Left renal pelvis (tissue), 4 donors: ENCODE data around the gene CD79A. TPM values are rescaled to one million over a fixed set of nuclear protein-coding genes. Genes with fewer than 3 reads are reported as not detected.
A peak's percentile ranks its signal among the peaks of the same experiment; 100 is the strongest.

Source experiments
- DNase-seq, 4 donors: peaks; one replicate each; pipeline ENCODE4 v3.0.0-alpha.2; 2013; ENCODE audit warnings: low read depth in 4 of 4, low spot score in 3 of 4
- polyA plus RNA-seq, 4 donors: library from polyadenylated mRNA; unstranded; fragments of 120-200 nt; gene quantifications; one replicate each; pipeline ENCODE4 v1.2.1, GENCODE V29; 2013; ENCODE audit not compliant: insufficient read length in 4 of 4

CD79A gene
- polyA plus RNA-seq: 1 to 10 TPM in 2 of 4 donors, under 1 TPM in 2; 0.62 to 2.3 (median 0.94) TPM

- DNase-seq: no peak
Measured at GRCh38 chr19:41876847-41877832, at the start of gene CD79A. Gene CD79A (plus strand): TSS chr19:41877279. CDS start chr19:41877305, 26 bp downstream.

DNA sequence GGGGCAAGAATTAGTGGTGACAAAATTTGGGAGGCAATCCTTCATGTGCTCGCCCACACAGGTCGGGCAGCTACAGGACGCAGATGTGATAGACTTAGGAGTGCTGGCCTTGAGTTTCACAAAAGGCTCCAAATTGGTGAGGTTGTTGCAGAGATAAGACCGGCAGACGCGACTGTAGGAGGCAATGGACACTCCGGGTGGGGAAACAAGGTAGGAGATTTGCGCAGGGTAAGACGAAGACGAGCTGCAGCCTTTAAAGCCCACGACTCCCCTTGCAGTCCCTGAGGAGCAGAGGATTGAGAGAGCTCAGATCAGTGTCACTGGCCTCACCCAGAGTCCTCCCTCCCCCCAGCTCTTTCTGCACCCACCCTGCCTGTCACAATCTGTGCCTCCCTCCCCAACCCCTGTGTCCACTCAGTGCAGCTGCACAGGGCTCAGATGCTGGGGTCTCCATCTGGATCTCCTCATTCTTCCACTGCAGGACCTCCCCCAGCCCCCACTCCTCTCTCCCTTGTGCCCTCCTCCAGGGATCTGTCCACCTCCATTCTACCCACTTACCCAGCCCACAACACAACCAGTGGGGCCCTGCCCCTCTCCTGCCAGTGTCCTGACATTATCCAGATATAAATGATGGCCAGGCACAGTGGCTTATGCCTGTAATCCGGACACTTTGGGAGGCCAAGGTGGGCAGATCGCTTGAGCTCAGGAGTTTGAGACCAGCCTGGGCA, 38.9 kb upstream of the CD79A start:
- DNase-seq: no peak

- DNase-seq: no peak
Measured at GRCh38 chr19:41839211-41839610, 37.9 kb upstream of the CD79A start.

DNA sequence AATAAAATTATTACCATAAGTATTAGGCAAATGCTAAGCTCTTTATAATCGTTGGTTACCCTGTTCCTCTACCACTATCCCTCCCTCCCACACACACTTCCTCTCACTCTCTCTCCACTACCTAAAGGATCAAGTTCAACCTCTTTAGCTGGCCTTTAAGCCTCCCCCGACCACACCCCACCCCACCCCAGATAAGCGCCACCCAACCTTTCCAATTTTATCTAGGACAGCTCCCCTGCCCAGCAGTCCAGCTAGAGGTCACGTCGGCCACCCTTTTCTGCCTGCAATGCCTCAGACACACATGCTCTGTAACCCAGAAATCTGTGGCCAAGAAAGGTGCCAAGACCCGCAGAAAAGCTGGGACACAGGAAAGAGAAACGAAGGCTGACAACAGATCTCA, 33.7 kb upstream of the CD79A start:
- DNase-seq: no peak

DNA sequence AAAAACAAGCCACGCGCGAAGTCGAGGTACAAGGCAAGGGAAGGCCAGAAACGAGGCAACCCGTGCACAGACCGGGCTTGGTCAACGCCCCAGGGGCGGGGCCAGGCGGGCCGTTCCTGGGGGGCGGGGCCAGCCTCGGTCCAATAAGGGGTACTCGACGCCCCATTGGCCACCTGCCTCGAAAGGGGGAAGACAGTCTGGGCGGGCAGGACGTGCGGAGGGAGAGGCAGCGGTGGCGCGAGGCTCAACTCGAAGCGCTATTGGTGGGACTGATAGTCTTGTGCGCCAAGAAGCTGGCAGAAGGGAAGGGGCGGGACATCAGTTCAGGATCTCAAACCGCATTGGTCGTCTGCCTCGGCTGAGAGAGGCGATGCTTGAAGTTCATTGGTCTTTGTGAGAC, 32.5 kb upstream of the CD79A start, which contains the start of gene LYPD4:
Gene LYPD4, minus strand, starts transcription at position 83 of the 400 bp plus-strand sequence. CDS start 5,398 bp downstream, outside the sequence.
- no peak for DNase-seq

DNA sequence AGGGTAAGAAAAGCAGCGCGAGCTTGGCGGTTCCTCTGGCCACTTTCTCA, 32.3 kb upstream of the CD79A start, which contains the start of gene DMRTC2:
Gene DMRTC2, plus strand, starts transcription at position 42 of the 50 bp plus-strand sequence. CDS start 2,387 bp downstream, outside the sequence.
- no peak for DNase-seq

GRCh38 chr19:41845051-41845590, 32.0 kb upstream of the CD79A start:
- no peak for DNase-seq

GRCh38 chr19:41847351-41848105, 29.6 kb upstream of the CD79A start:
- no peak for DNase-seq

- DNase-seq: no peak
Measured at GRCh38 chr19:41848666-41849065, 28.4 kb upstream of the CD79A start.

DNA sequence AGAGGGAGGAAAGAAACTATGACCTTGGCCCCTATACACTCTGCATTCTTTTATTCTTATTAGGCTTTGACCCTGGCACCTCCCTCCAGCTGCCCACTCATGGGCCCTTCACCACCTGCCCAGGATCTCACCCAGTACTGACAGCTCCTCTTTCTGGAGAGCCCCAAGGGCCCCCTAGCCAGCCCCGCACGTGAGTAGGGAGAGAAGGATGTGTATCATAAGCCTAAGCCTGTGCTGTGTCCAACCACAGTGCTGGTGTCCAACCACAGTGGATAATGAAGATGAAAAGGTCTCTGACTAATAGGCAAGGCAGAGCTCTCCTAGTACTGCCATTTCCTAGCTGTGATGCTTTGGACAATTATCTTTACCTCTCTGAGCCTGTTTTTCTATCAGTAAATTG, 28.0 kb upstream of the CD79A start:
- DNase-seq: no peak

DNA sequence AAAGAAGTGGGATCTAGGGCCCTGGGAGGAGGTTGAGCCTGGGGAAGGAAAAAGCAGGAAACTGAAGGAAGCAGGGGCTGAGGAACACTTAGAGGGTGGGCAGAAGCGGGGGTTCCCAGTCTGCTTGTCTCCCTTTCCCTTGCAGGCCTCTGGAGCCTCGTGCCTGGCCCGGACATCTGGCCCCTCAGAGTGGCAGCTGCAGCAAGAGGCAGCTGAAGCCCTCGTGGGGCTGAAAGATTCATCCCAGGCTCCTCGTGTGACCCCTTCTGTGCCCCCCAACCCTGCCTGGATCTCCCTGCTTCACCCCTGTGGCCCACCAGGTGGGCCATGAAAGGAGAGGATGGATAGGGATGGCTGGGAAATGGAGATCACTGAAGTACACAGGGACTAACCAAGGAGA, 26.7 kb upstream of the CD79A start:
- DNase-seq: no peak

DNA sequence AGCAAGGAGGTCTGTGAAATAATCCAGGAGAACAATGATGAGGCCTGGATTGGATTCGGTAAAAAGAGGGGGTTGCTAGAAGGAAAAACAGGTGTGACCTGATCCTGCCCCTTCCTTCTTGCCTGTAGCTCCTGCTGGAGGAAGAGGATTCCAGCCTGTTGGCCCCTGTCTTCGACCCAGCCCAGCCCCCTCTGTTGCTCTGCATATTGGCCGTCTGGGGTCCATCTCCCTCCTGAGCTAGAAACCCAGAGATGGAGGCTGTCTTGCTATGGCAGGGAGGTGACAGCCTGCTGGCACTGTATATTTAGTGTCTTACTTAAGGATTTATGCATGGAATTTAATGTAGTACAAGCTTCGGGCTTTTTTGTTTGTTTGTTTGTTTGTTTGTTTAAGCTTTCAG, 25.6 kb upstream of the CD79A start:
- no peak for DNase-seq

DNA sequence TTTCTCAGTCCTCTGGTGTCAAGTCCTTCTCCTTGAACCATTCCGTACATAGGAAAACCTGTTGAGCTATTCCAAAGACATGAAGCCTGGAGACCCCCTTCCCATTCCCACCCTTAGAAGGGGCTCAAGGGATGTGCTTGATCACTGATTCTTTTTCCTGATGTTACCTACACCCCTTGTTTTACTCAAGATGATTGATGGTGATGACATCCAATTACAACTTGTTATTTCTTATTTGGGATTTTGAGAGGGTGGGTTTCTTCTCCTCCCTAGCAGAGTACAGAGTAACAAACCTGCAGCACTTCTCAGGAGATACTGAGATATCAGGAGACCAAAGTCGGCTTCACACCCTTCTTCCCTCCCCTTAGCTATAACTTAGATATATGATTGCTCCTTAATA, 23.7 kb upstream of the CD79A start:
- no peak for DNase-seq

DNA sequence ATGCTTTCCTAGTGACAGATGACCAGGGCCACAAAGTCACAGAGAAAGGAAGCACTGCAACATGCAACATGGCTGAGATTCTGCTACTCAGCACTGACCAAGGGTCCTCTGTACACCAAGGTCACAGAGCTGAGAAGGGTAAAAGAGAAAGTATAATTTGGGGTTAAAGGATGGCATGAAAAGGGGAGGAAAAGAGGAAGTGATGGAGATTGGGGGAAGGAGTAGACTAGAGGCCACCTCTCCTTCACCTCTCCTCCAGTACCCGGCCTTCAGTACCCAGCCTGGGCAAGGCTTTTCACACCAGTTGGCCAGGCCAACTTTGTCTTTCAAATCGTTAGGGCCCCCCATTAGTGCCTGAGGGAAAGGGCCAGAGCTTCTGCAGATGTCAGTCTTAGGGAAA, 23.3 kb upstream of the CD79A start:
- no peak for DNase-seq

- DNase-seq: no peak
Measured at GRCh38 chr19:41859213-41859617, 17.9 kb upstream of the CD79A start.

DNA sequence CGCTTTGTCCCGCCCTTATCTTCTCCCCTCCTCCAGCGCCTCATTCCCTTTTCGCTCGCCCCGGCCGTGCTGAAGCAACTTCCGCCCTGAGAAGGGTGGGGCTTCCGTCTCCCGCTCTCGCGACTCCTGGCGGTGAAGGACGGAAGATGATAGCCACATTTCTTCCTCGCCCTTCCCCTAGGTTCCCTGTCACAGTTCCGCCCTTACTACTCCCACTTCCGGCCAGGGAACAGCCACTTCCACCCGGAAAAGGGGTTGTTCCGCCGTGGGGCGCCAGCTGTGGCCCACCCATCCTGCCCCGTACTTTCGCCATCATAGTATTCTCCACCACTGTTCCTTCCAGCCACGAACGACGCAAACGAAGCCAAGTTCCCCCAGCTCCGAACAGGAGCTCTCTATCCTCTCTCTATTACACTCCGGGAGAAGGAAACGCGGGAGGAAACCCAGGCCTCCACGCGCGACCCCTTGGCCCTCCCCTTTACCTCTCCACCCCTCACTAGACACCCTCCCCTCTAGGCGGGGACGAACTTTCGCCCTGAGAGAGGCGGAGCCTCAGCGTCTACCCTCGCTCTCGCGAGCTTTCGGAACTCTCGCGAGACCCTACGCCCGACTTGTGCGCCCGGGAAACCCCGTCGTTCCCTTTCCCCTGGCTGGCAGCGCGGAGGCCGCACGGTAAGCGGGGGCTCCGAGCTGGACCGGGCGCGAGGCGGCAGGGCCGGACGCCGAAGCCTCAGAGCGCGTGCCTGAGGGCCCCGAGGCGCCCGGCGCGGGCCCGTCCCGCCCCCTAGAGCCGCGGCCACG, 17.3 kb upstream of the CD79A start, which contains the start of gene RPS19:
Gene RPS19, plus strand, starts transcription at position 638 of the 801 bp plus-strand sequence. CDS start 520 bp downstream, outside the sequence.
- peak; percentile 99 for DNase-seq

DNA sequence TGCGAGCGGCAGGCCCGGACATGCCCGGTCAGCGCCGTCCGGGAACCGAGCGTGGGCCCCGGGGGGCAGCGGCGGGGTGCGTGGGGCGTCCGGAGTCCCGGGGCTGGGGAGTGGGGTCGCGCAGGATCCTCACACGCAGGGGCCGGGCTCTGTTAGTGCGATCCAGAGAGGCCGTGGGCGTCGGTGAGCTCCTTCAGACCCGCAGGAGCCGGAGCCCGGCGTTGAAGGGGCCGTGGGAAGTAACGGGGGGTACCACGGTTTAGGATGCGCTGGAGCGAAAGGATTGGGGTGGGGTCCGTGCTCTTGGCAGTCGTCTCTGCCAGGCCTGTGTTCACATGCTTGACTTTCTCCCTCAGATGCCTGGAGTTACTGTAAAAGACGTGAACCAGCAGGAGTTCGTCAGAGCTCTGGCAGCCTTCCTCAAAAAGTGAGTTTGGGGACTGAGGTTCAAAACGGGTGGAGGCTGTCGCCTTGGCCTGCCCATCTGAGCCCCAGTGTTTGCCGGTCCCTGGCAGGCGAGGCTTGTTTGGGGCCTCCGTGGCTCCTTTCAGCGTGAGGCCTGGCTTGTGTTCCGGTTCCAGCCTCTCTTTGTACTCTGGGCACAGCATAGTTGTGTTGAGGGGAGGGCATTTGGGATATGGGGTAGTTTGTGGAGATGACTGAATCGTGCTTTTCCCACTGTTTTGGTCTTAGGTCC, 16.5 kb upstream of the CD79A start:
- no peak for DNase-seq

DNA sequence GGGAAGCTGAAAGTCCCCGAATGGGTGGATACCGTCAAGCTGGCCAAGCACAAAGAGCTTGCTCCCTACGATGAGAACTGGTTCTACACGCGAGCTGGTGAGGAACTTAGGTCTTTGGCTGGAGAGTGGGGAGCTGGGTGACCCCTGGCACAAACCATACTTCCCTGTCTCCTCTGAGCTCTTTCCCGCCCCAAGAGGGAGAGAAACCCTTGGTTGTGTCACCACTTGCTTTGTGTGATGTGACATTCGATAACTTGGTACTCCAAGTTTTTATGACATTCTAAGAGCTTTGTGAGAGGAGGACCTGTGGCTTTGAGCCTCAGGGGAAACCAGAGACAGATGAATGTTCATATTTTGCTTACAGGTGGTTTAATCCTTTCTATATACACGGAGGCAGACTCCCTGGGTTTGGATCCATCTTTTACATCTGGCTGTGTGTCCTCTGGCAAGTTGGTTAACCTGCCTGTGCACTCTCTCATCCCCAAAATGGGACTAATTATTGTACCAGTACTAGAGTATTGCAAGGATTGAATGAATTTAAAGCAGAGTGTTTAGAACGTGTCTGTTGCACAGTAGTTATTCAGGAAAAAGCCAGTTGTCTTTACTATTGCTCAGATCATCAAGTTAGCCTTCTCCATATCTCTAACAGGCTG, 15.8 kb upstream of the CD79A start:
- DNase-seq: no peak

GRCh38 chr19:41861846-41862245, 15.2 kb upstream of the CD79A start:
- no peak for DNase-seq
